GM19372 (cell line): ENCODE results near the gene ANKRD40.
"Not testable (repeated sequence)": the region's sequence is repeated elsewhere in the genome, so short reads cannot be mapped to it uniquely, and the experiment has no call there.

Experiments
- ATAC-seq: cut with Tn5 transposase; IDR thresholded peaks from one replicate; pipeline ENCODE4 v1.9.1; 2021; ENCODE audit warnings: mild to moderate bottlenecking, low read depth, moderate library complexity; ENCODE audit not compliant: unreplicated experiment

ANKRD40 gene

DNA sequence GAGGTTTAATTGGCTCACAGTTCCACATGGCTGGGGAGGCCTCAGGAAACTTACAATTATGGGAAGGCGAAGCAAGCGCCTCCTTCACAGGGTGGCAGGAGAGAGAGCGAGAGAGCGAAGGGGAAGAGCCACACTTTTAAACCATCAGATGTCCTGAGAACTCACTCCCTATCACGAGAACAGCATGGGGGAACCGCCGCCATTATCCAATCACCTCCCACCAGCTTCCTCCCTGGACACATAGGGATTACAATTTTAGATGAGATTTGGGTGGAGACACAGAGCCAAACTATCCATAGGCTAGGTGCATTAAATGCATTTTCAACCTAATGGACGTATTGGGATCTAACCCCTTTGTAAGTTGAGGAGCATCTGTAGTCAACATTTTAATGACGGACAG, 4.9 kb upstream of the ANKRD40 start:
- ATAC-seq: no peak

DNA sequence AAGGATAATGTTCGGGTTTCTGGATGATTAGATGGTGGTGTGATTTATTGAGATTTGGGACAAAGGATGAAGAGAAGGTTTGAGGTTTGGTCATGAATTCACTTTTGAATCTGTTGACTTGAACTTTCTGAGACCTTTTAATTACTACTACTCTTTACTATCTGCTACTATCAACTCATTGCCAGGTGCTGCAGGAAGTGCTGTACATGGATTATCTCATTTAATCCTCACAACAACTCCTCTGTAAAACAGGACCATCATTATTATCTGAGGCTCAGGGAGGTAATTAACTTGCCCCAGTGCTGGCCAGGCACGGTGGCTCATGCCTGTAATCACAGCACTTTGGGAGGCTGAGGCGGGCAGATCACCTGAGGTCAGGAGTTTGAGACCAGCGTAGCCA, 2.9 kb upstream of the ANKRD40 start:
- ATAC-seq: no peak

DNA sequence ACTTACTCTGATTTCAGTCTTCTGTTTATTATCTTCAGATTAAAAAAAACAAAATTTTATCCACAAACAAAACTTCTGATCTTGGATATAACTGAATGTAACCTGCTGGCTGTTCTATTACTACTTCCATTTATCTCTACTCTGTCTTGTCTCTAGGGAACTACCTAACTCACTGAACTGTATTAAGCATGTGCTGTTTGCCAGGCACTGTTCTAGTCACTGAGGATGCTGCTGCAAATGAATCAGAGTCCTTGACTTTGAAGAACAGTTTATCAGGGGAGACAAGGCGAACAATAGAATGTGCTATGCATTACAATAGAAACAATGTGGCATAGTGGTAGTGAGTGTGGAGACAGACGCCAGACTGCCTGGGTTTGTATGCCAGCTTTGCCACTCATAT, 2.3 kb upstream of the ANKRD40 start:
- ATAC-seq: no peak

DNA sequence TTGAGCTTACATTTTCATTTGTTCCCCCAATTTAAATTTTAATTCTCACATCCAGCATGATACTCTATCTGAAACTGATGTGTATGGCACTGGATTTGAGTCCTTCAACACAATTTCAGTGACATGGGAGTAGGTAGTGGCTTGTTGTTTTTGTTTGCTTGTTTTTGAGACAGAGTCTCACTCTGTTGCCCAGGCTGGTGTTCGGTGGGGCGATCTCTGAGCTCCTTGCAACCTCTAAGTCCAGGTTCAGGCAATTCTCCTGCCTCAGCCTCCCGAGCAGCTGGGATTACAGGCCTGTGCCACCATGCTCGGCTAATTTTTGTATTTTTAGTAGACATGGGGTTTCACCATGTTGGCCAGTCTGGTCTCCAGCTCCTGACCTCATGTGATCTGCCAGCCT, 1.3 kb upstream of the ANKRD40 start:
- ATAC-seq: not testable (repeated sequence)

DNA sequence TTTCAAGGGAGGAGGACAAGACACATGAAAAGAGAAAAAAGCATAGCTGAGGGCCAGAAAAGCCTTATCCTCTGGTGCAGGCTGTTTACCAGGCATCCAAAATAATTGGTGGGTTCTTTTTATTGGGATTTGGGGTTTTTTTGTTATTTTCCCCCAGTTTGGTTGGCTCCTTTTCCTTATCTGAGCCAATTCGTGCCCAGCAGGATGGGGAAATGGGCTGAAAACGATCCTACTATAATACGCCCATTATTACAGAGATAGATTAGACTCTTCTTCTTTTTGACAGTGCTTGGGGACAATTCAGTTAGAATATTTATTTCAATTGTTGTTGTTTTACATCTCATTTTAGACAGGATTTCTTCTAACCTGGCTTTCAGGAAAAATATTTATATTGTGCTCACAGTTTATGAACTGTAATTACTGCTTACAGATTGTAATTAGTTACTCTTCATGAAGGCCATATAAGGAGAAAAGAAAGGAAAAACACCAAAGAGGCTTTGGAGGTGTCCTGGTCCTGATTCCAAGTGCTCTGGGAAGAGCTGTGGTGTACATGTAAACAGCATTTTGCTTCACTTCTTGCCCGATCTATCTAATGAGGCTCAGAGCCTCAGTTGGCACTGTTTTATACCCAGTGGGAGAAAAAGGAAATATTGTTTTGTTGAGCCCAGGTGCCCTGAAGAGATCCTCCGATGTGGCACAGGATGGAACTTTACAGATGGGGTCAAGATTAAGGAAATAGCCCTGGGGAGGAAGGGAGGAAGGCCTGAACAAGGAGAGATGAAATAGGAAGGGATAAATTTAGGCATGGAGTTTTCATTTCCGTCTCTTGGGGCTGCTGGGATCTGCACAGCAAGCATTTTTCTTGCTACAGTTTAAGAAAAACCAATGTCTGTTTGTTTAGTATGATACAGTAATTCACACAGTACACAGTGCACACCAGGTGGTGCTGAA, 611 bp upstream of the ANKRD40 start:
- ATAC-seq: no peak

DNA sequence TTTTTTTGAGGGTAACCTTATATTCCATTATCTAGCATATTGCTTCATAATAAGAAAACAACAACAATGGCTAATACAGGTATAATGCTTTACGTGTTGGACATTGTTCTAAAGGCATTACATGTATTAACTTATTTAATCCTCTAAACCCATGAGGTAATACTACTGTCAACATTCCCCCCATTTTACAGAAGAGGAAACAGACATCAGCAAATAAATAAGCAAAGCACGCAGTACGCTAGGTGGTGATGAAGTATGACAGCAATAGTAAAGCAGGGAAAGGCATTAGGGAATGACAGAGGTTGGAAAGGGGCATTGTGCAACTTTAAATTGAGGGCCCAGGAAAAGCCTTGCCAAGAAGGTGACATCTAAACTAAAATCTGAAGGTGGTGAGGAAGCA, 4.6 kb downstream of the ANKRD40 start:
- ATAC-seq: no peak

DNA sequence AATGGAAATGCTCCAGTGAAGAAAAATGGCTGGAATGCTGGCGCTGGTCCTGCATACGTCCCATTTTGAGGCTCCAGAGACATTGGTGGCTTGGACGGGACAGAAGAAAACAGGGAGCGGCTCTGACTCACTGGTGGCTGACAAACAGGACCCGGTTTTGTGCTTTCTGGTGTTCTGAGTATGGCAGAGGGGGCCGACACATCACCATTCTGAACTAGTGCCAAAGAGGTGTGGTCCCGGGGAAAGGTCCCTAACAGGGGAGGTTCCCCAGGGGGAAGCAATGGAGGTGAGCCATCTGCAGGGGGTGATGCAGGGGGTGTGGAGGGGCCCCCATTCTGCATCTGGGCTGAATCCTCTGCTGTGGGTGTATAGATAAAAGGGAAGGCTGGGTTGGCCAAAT, 8.3 kb downstream of the ANKRD40 start:
- no peak for ATAC-seq

DNA sequence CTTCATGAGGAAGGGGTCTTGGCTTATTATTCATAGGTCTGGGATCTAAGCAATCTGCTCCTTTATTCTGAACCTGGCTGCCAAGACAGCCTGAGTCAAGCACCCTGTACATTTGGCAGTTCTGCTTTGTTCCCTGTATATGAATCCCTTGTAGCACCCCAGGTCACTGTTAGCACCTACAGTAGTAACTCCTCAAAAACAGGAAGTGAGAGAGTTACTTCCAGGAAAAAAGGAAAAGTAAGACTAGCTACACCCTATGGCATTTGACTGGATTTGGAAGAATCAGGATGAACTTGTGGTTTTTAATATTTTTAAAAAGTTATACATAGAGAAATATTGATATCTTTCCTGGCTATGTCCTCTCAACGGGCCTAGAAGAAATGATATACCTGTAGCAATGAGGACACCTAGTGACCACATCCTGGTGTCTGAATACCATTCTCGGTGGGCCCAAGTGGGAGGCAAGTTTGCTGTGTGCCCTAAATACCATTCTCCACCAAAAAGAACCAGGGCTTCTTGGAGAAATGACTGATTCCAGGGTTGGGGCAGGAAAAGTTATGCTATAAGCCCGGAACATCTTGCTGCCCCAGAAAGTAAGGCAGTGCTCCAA, 9.9 kb downstream of the ANKRD40 start:
- ATAC-seq: no peak

DNA sequence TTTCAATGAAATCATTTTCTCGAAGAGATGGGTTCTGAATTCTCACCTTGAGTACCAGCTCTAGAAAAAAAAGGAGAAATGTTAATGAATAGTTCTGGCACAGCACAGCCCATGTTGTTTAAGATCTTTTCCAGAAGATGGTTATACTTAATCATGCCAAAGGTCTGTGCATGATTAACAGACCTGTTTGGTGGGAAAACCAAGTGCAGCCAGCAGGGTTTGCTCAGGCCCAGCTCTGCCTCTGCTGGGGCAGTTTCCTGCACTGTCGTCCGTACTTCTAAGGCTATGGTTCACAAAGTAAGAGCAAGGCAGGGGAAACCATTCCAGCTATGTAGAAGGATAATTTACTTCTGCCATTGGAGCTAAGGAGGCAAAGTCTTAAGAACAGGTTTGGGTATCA, 10.7 kb downstream of the ANKRD40 start:
- no peak for ATAC-seq

DNA sequence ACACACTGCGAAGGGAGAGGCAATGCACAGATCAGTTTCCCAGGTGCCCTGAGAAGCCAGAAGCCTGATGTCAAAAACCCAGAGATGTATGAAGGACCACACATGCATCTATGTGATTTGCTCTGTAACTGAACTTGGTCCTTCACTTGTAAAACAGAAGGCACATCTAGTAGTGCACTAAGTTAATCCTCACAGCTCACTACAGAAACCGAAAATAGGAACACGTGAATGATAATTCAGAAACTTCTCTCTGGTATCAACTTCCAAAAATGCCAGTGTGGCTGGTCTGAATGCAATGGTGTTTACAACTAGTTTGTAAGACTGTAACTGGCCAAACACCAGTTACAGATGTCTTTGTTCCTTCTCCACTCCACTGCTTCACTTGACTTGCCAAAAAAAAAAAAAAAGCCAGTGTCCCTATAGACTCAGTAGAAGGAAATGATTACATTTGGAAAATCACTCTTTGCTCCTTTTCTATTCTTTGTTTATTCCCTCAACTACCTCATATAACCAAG, 11.3 kb downstream of the ANKRD40 start:
- no peak for ATAC-seq

DNA sequence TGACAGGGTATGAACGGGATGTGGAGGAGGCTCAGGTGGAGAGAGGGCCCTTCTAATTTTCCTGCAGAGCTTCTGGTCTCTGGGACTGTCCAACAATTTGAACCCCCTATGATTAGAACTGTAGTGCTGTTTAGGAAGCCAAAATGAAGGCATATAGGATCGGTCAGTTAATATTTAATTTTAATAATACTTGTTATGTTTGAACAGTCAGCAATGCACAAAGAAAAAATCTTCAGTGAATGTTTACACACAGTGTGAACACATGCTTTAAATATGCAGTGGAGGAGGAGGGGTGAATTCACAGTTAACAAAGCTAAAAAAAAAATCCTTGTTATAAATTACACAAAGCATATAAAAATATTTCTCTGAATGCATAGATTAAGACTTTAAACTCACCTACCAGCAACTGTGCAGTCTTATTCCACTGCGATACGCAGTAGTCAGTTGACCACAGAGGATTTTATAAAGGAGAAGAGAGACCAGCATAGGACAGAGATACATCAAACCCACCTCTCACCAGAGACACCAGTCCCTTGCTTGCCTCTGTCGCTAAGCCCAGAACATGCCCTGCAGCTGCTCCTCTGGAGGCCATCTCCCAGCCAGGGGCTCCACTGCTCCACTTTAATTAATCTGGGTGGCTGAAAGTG, 14.6 kb downstream of the ANKRD40 start:
- ATAC-seq: no peak

DNA sequence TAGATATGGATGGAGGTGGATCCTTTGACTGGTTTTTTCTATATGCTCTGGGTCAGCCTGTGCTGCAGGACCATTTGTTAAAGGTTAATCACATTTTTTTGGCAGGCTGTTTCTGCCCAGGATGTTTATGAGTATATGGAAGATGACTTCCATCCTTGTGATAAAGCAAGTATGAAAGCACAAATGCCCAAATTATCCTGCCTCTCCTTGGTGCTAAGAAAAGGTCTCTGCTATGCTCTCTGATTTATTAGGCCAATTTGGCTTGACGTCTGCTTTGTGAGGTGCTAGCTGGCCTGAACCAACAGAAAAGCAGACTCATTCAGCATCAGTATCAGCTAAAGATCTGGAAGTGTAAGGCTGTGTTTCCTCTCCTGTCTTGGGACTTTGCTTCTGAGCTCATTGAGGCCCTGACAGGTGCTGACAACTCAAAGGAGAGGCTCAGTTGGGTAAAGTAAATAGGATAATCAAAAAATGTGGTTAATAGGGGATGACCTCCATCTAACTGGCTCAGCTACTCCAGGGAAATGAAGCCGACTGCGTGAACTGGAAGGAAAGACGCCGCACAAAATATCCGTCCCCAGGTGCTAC, 15.2 kb downstream of the ANKRD40 start:
- ATAC-seq: no peak

DNA sequence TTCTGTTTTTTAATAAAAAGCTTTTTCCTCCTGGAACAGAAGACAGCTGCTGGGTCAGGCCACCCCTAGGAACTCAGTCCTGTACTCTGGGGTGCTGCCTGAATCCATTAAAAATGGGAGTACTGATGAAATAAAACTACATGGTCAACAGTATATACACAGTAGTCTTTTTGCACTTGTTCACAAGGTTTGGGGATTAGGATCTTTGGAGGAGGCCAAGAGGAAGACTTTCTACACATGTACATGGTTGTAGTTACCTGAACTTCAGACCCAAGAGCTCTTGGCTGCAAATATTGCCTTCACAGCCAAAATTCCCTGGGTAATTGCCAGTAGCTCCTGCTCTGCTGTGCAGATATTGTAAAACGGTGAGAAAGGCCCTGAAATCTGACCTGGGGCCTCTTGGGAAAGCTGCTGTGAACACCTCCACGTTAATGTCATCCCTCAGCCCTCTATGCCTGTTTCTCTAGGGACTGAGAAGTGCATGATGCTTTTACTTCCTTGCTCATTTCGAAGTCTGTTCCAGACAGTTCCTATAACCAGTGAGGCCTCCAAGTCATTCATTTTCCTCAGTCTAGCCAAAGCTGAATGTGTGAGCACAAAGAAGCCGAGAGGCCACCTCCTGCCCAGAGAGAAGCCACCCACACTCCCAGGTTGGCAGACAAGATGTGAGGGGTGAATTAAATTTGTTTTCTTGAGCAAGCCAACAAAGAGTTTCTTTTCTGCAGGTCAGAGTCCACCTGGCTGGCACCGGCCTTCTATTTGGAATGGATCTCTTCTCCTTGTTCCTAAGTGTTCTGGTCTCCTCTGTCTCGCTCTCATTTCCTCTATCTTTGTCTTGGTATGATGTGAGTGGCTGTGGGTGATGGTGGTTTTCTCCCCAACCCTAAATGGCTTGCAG, 15.9 kb downstream of the ANKRD40 start:
- no peak for ATAC-seq

DNA sequence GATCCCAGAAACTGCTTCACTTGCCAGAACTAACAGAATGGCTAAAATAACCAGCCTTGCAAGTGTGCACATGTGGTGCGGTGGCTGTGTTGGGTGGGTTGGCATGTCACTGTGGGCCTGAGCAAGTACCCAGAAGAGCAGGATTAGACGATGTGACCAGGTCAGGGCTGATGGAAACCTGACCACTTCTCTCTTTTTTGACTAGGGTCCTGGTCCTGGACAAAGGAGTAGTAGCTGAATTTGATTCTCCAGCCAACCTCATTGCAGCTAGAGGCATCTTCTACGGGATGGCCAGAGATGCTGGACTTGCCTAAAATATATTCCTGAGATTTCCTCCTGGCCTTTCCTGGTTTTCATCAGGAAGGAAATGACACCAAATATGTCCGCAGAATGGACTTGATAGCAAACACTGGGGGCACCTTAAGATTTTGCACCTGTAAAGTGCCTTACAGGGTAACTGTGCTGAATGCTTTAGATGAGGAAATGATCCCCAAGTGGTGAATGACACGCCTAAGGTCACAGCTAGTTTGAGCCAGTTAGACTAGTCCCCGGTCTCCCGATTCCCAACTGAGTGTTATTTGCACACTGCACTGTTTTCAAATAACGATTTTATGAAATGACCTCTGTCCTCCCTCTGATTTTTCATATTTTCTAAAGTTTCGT, 16.7 kb downstream of the ANKRD40 start:
- ATAC-seq: no peak

DNA sequence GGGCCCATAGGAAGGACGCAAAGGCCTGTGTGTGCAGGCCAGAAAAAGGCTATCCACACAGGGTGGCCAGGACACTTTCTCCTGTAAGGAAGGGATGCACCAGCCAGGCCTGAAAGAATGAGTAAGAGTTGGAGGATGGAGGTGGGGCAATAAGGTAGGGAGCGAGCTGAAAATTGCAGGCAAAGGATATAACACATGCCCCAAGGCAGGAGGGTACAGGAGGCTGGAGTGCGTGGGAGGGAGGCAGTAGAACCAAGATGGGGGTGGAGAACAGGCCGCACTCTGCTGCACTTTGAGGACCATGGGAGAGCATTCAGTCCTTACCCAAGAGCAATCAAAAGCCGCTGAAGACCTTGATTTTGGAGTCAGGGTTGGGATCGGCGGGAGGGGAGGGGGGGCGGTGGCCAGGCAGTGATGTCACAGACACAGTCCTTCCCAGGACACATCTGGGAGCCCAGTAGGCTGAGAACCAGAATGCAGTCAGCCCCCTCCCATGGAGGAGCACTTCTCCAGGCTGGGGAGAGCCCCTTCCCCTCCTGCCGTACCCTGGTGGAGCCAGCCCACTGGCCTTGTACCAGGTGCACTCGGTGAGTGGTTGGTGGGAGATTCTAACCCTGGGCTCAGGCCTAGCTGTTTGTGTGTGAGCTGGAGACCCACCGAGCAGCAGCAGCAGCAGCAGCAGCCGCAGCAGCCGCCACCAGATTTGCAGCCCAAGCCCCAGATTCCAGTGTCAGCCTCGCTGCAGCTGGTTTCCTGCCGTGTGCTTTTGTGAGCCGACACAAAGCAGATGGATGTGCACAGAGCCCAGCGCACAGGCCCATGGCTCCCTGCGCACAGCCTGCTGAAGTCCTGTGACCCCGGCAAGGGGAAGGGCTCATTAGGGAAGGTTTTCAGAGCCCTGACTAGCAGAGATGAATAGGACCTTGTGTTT, 17.5 kb downstream of the ANKRD40 start:
- no peak for ATAC-seq

DNA sequence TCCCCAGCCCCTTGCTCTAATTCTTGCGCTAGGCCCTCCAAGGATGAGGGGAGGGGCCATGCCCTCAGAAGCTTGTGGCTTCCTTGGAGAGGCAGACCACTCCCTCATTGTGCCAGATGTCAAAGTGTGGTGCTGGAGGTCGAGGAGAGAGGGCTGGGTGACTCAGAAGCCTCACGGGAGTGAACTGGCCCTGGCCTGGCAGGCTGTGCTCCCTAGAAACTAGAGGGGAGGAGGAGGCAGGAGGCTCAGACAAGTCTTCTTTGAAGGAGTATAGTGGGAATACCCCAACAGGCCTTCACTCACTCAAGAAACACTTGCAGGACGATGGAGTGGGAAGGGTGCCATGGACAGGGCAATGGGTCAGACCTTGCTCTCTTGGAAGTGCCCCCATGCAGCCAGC, 18.5 kb downstream of the ANKRD40 start:
- ATAC-seq: no peak

DNA sequence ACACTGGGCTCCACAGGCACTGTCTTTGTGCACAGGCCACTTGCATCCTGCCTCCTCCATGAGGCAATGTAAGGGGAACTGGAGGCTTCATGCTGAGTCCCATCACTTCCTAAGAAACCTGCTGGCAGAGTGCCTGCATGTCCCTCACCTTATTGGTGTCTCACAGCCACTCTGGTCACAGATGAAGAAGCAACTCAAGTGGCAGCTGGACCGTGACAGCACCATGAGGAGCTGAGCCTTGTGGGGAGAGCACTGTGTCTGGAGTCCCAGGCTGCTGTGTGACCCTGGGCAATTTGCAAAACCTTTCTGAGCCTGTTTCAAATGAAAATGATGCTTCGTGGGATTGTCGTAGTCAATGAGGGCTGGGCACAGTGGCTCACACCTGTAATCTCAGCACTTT, 19.5 kb downstream of the ANKRD40 start:
- ATAC-seq: no peak
